ENCODE results near the gene NDP.
"Not testable (repeated sequence)": the region's sequence is repeated elsewhere in the genome, so short reads cannot be mapped to it uniquely, and the experiment has no call there.

GRCh38 chrX:43910772-43911171, 62.4 kb downstream of the NDP start:
- TF ChIP-seq CTCF (IDR thresholded peaks at IDR 0.05); CHD2 (IDR thresholded peaks at IDR 0.05; ENCODE audit: low read length, partially characterized antibody); JUN (IDR thresholded peaks at IDR 0.05); REST (IDR thresholded peaks at IDR 0.05); POLR2A (IDR thresholded peaks at IDR 0.05; ENCODE audit: low read length); SMC3 (IDR thresholded peaks at IDR 0.05): not testable (repeated sequence)

All from A549 (cell line).